OCI-LY1 (cell line): ENCODE results near the gene MYOM1.

Experiments used
- EZH2 ChIP-seq: fragments of 200-600 bp; sonication (generic), shearing (Covaris generic); IDR thresholded peaks from 2 replicates; pipeline ENCODE4 v1.8.0; 2017; ENCODE audit warnings: borderline replicate concordance, mixed run types, mild to moderate bottlenecking, antibody characterized with exemption, low read length, moderate library complexity, mixed read lengths
- TF ChIP-seq, protein P1 (sequence below): fragments of 200-600 bp; sonication (generic), shearing (Covaris generic); IDR thresholded peaks from 2 replicates; pipeline ENCODE4 v1.5.1; 2017; ENCODE audit warnings: mild to moderate bottlenecking, antibody characterized with exemption, low read length, moderate library complexity, mixed read lengths

DNA sequence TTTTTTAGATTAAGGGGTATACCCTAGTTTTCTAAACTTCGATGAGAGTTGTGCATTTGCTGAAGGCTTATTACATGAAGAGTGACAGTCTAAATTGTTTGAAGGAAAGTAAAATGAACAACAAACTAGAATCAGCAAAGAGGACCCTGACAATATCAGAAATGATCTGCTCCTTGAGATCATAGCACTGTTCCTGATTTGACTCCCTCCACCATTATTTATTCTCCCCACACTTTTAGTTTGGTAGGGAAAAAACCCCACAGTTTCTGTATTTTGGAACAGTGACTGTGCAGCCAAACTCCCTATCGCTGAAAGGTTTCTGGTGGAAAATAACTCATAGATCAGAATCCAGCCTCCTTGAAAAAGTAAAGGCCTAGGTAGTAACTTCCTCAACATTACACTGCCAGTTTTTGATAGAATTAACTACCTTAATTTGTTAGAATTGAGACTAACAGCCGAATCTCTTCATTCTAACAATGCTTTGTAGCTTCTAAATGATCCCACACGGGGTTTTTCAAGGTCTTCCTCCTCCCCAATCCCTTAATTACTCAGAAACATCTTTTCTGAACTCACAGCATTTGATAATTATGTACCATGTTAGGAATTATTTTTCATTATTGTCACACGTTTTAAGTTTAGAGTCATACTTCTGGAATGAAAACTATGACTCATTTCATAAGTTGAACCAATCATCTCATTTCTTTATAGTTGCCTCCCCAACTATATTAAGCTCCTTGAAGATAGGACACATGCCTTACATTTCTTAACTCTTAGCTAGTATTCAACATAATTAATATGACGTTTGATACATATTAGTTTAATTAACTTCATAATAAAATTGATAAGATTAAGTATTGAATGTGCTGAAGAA, 30.7 kb upstream of the MYOM1 start:
- TF ChIP-seq, protein P1, sequence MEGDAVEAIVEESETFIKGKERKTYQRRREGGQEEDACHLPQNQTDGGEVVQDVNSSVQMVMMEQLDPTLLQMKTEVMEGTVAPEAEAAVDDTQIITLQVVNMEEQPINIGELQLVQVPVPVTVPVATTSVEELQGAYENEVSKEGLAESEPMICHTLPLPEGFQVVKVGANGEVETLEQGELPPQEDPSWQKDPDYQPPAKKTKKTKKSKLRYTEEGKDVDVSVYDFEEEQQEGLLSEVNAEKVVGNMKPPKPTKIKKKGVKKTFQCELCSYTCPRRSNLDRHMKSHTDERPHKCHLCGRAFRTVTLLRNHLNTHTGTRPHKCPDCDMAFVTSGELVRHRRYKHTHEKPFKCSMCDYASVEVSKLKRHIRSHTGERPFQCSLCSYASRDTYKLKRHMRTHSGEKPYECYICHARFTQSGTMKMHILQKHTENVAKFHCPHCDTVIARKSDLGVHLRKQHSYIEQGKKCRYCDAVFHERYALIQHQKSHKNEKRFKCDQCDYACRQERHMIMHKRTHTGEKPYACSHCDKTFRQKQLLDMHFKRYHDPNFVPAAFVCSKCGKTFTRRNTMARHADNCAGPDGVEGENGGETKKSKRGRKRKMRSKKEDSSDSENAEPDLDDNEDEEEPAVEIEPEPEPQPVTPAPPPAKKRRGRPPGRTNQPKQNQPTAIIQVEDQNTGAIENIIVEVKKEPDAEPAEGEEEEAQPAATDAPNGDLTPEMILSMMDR: no peak
- no peak for TF ChIP-seq EZH2
